Esophagus mucosa (tissue), 1 donor: ENCODE results near the gene AQP6. TPM values are rescaled to one million over a fixed set of nuclear protein-coding genes. Genes with fewer than 3 reads are reported as not detected.

Experiments used
- ATAC-seq: fragments of 200-7000 bp; cut with Tn5 transposase; one replicate; pipeline ENCODE4 v1.9.1; 2020
- total RNA-seq: library from RNA; stranded (reverse); gene quantifications from one replicate; pipeline ENCODE4 v1.2.4, GENCODE V29; 2023
- donor health status: DM: yes; HTN: yes; CAD: no.

AQP6 gene
- total RNA-seq, 1 donor from 2014 or later: not detected

DNA sequence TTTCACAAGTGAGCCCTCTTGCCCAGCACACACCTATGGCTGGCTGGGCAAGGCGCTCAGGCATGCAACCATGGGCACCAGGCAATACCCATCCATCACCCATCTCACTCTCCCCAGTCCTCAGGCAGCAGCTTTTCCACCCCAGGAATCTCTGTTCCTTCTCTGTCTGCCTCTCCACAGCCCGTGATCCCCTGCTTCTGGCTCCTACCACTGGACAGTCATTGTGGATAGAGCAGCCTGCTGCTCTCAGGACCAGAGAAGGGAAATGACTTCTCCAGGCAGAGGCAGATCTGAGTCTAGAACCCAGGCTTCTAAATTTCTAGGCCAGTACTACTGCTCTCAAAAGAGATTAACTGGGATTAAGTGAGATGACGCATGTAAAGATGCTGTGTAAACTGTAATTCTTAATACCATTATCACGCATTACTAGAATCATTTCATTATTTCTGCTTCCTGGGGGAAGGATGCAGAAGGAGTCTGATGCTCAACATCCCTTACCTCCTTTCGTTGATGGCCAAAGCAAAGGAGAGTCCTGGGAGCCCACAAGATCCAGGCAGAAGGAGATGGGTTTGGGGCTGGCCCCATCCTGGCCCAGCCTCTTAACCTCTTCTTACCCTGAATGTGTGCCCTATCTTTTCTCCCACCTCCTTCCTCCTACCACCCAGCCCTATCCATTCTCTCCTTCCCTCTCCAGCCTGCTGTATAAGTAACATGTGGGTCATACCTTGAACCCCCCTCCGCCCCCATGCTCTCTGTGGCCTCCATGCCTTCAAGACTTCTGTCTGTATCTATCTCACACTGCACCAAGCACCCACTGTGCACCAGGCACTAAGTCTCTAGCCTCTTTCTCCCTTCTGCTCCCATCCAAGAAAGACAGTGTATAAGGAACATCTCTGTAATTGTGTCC is 15.8 kb upstream of the AQP6 start:
- ATAC-seq: peak; percentile 5

DNA sequence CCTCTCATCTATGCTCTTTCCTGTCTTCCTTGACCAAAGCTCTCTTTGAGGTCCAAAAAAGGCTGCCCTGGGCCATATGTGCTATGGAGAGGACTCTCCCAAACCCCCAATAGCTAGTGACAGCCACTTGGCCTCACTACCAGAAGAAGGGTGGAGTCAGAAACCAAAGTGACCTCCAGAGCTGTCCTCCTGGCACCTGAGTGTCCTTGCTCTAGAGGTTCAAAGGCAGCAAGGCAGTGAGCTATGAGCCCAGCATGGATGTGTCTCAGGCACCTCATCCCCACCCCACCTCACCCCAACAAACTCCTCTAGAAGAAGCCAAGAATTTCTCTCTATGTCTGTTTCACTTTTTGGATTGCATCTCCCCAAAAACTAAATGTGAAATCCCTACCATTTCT is 15.2 kb upstream of the AQP6 start:
- ATAC-seq: no peak

DNA sequence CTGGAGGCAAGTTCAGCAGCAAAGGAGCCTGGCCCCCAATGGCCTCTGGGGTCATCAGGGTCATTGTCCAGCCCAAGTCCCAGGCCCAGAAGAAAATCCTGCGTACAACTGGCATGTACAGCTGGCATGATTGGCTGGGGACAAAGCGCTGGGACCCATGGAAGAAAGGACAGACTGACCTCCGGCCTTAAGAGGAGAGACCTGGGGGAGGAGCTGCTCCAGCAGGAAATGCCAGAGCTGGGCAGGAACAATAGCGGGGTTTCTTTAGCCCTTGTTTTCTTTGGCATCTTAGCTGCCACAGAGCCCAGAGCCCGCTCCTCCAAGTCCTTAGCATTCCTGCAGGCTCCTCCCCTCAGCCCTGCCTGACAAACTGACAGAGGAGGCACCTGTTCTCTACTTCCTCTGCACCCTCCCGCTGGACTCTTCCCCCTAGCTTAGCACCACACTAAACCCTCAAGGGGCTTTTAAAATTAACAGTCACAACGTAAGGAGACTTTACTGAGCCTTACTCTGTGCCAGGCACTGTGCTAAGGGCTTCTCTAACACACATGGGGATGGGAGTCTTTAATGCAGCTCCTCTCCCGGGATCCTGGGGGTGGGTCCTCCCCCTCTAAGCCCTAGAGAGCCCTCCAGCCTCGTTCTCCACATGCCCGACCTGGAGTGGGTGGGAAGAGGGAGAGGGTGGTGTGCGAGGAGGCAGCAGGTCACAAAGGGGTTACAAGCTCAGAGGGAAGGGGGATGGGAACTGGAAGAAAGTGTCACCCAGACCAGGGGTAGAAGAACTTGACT is 12.9 kb upstream of the AQP6 start:
- ATAC-seq: no peak

GRCh38 chr12:49960474-49961110 is 12.2 kb upstream of the AQP6 start:
- no peak for ATAC-seq

DNA sequence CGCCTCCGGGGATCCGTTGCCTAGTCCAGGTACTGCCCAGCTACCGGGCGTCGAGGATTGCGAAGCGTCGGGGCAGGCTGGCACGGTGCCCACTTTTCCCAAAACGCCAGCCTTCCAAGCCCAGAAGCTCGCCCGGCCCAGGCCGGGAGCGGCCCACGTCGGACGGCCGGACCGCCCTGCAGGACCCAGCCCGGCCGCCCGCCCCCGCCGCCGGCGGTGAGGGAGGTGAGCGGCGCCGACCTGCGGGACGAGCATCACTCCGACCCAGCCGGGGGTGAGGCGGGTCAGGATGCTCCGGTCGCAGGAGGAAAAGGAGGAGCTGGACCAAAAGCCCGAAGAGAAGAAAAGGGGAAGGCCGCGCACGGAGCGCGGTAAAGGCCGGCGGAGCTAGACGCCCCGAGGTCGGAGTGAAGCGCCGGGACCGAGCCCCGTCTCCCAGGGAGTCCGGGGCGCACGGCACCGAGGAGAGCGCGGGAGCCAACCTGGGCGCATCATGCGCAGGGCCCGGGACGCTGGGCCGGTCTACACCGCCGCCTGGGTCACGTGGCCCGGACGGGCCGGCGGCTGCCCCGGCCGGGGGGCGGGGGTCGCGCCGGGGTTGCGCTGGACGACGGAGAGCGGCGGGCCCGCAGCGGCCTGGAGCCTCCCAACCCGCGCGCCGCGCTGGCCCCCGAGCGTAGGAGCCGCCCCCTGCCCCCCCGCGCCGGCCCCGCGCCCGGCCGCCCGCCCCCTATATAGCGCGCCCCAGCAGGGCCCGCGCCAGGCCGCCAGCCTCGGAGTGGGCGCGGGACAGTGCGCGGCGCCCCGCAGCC is 11.4 kb upstream of the AQP6 start, which contains the start of gene AQP5:
Gene AQP5, plus strand, starts transcription at position 762 of the 812 bp plus-strand sequence. CDS start 146 bp downstream, outside the sequence.
- ATAC-seq: no peak

GRCh38 chr12:49961993-49962764 is 10.6 kb upstream of the AQP6 start:
- ATAC-seq: no peak

DNA sequence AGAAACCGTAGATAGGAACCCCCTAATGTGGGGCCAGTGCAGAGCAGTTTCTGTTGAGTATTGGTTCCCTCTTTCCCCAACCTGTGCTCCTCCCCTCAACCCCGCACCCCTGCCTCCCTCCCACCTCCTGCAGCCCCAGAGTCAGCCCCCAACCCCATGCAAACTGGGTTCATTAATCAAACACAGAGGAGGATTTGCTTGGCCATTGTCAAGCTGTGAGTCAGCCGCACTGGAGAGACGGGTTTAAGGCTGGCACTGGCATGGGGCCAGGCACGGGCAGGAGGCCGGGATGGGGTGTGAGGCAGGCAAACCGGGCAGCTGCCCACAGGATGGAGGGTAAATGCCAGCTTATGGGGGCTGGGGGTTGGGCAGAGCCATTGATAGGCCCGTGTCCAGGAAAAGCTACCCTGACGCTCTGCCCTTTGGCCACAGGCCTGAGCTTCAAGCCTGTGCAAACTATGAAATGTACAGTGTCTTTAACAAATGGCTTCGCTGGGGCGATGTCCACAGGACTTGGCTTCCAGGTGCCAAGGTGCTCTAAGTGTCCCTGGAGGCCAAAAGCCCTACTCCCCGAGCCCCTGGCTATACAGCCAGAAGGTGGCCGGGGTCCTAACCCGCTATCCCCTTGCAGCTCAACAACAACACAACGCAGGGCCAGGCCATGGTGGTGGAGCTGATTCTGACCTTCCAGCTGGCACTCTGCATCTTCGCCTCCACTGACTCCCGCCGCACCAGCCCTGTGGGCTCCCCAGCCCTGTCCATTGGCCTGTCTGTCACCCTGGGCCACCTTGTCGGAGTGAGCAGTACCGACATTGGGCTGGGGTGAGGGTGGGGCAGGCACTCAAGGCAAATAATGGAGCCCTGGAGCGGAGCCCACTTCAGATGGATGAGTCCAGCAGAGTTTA is 9.6 kb upstream of the AQP6 start:
- peak; percentile 59 for ATAC-seq

DNA sequence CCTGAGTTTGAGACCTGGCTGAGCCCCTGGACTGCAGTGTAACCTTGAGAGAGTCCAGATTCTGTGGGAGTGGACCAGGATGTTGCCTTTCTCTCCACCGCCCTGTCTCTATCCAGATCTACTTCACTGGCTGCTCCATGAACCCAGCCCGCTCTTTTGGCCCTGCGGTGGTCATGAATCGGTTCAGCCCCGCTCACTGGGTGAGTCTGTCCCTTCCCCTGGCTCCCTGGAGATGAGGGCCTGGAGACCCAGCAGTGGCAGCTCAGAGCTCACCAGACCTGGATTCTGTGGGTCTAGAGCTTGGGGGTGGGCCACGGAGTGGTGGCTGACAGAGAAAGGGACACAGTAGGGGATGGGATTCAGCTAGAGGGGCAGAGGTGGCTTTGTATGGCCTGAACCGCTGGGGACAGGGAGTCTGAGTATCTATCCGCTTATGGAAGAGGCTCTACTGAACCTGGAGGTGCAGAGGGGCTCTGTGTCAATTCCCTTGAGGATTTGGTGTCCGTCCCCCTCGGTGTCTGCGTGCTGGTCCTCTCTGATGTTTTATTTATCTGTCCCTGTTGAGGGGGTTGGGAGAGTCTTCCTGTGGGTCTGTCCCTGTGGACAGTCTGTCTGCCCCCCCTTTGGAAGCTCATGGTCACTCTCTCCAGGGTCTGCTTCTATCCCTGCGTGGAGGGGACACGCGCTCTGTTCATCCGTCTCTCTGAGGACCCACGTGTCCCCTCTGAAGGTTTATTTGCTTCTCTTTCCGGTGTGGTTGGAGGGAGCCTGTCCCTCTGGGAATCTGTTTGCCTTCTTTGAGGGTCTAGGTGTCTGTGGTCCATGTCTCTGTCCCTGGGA is 8.6 kb upstream of the AQP6 start:
- ATAC-seq: no peak

DNA sequence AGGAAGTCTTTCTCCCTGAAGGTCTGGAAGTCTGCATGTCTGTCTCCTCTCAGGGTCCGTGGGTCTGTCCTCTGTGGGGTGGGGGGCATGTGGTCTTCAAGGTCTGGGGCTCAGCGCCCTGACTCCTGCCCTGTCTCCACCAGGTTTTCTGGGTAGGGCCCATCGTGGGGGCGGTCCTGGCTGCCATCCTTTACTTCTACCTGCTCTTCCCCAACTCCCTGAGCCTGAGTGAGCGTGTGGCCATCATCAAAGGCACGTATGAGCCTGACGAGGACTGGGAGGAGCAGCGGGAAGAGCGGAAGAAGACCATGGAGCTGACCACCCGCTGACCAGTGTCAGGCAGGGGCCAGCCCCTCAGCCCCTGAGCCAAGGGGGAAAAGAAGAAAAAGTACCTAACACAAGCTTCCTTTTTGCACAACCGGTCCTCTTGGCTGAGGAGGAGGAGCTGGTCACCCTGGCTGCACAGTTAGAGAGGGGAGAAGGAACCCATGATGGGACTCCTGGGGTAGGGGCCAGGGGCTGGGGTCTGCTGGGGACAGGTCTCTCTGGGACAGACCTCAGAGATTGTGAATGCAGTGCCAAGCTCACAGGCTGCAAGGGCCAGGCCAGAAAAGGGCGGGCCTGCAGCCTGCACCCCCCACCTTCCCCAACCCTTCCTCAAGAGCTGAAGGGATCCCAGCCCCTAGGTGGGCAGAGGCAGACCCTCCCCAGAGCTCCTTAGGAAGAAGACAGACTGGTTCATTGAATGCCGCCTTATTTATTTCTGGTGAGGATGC is 7.7 kb upstream of the AQP6 start:
- no peak for ATAC-seq

DNA sequence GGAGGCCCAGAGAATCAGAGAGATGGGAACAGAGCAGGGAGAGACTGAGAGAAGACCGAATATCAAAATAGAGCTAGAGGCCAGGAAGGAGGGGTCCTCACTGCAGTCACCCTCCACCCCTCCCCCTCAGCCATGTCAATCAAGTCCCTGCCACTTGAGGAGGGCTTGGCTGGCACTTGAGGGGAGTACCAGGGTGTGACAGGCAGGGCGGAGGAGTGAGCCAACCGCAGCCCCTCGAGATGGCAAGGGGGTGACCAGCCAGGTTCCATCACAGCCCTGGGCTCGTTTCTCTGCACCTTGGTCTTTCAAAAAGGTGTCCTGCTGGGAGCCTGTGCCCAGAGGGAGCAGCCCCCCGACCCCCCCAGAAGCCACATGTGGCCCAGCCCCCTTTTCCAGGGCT is 6.9 kb upstream of the AQP6 start:
- ATAC-seq: no peak

- no peak for ATAC-seq
These were observed 6.2 kb upstream of the AQP6 start for GRCh38 chr12:49966511-49967041.

GRCh38 chr12:49967042-49967776 is 5.5 kb upstream of the AQP6 start:
- ATAC-seq: peak; percentile 70

- no peak for ATAC-seq
These were observed 4.9 kb upstream of the AQP6 start for GRCh38 chr12:49967777-49968250.

- no peak for ATAC-seq
These were observed 4.3 kb upstream of the AQP6 start for GRCh38 chr12:49968471-49968870.

DNA sequence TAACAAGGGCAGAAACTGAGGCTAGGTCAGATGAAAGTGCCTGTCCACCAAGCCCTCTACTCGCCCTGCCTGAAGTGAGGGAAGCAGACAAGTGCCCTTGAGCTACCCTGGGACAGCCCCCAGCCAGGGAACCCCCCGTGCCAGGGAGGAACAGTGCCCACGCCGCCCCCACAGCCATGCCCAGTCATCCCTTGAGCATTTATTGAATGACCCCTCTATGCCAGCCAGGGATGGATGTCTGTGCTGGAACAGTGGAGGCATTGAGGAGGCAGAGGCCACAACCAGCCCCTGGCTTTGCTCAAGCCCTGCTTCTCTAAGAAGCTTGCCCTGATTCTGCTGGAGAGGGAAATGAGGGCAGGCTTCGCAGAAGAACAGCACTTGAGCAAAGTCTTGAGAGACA is 3.7 kb upstream of the AQP6 start:
- no peak for ATAC-seq

GRCh38 chr12:49969651-49970429 is 2.9 kb upstream of the AQP6 start:
- no peak for ATAC-seq

DNA sequence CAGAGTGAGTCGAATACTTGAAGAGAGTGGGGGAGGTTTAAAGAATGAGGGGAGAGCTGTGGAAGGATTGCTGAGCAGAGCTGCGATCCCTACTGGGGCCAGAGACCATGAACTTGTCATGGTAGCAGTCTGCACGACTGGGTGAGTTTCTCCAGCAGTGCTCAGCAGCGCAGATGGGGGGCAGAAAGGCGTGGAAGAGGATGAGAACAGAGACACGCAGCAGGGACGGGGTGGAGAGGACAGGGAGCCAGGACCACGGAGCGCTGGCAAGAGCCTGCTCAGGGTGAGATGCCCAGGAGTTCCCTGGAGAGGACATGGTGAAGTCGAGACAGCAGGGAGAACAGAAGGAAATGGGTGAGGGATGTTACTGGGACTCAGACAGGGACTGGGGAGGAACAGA is 2.1 kb upstream of the AQP6 start:
- no peak for ATAC-seq
